ENCODE data around the gene PSPC1. TPM values are rescaled to one million over a fixed set of nuclear protein-coding genes. Genes with fewer than 3 reads are reported as not detected.
"Not testable (repeated sequence)": the region's sequence is repeated elsewhere in the genome, so short reads cannot be mapped to it uniquely, and the experiment has no call there.

The PSPC1 gene
- total RNA-seq, 4 donors from 2014 or later = 61.0 to 108 (median 82.0) TPM

DNA sequence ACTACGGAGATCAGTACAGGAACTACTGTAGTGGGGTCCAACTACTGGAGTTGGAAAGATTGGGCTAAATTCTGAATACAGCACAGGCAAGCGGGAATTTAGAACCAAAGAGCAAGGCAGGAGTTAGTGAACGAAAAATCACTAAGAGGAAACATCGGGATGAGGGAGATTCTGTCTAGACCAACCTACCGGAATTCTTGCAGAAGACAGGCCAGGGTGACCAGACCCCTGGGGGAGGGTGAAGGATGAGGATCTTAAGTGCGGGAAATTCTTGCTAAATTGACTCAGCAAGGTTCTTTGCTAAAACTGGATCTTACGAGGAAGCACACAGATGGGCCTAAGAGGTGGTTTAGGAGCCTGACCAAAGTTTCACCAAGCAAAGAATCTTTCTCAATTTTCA, 13.2 kb upstream of the PSPC1 start:
- Histone ChIP-seq H3K27ac (no peak overlapping the region), H3K27me3 (no peaks in the 10 kb centered on the region), H3K4me3 (no peak overlapping the region), H3K36me3 (peaks cover 0 to 17% (median 0%) of the 10 kb centered on the region in 3 donors), H3K9me3 (no peaks in the 10 kb centered on the region), H3K4me1 (no peaks in the 10 kb centered on the region)
- 94 to 95% methylated on average over 7 of the region's 7 CpGs for WGBS, 2 donors
- TF ChIP-seq EP300 (IDR thresholded peaks at IDR 0.05) (no peak), POLR2A (IDR thresholded peaks at IDR 0.05) (no peak), CTCF (IDR thresholded peaks at IDR 0.05) (no peak)
- no peak for DNase-seq (ENCODE audit: low spot score in 2 of 2)

- WGBS, 2 donors = 78 to 84% methylated on average over 4 of the region's 4 CpGs
- DNase-seq (ENCODE audit: low spot score in 2 of 2) = no peak
- H3K27ac ChIP-seq = no peak overlapping the region
Measured at GRCh38 chr13:19794631-19795030, 11.9 kb upstream of the PSPC1 start.

GRCh38 chr13:19791953-19792537, 9.3 kb upstream of the PSPC1 start:
- no peaks in the 10 kb centered on the region for H3K9me3 ChIP-seq
- peaks cover 0 to 4% (median 0%) of the 10 kb centered on the region in 3 donors for H3K36me3 ChIP-seq
- H3K27me3 ChIP-seq = no peaks in the 10 kb centered on the region
- 90 to 96% methylated on average over 7 of the region's 7 CpGs for WGBS, 2 donors
- no peak for TF ChIP-seq CTCF (IDR thresholded peaks at IDR 0.05)
- no peak for TF ChIP-seq POLR2A (IDR thresholded peaks at IDR 0.05)
- TF ChIP-seq EP300 (IDR thresholded peaks at IDR 0.05) = no peak
- no peak overlapping the region for H3K4me3 ChIP-seq
- H3K4me1 ChIP-seq = no peaks in the 10 kb centered on the region
- DNase-seq (ENCODE audit: low spot score in 2 of 2) = no peak
- H3K27ac ChIP-seq = no peak overlapping the region

More at GRCh38 chr13:19794631-19795030, 11.9 kb upstream of the PSPC1 start:
- Histone ChIP-seq H3K4me3 (no peak overlapping the region), H3K9me3 (no peaks in the 10 kb centered on the region), H3K27me3 (no peaks in the 10 kb centered on the region), H3K4me1 (no peaks in the 10 kb centered on the region), H3K36me3 (peaks cover 0 to 13% (median 0%) of the 10 kb centered on the region in 3 donors)
- TF ChIP-seq CTCF (IDR thresholded peaks at IDR 0.05) (no peak), EP300 (IDR thresholded peaks at IDR 0.05) (no peak), POLR2A (IDR thresholded peaks at IDR 0.05) (no peak)

GRCh38 chr13:19782049-19782726, 557 bp downstream of the PSPC1 start:
- H3K9me3 ChIP-seq = no peaks in the 10 kb centered on the region
- H3K27ac ChIP-seq = peak overlapping the region; percentile 68 to 98 (median 95)
- DNase-seq (ENCODE audit: low spot score in 2 of 2) = peak; percentile 19 to 36
- peaks cover 0 to 7% (median 0%) of the 10 kb centered on the region in 3 donors for H3K36me3 ChIP-seq
- no peak for TF ChIP-seq CTCF (IDR thresholded peaks at IDR 0.05)
- TF ChIP-seq POLR2A (IDR thresholded peaks at IDR 0.05) = no peak
- no peak for TF ChIP-seq EP300 (IDR thresholded peaks at IDR 0.05)
- 1 to 2% methylated on average over 10 to 32 of the region's 77 CpGs for WGBS, 2 donors
- H3K4me3 ChIP-seq = peak overlapping the region; percentile 60 to 94 (median 88)
- H3K27me3 ChIP-seq = no peaks in the 10 kb centered on the region
- peaks cover 0 to 10% (median 3%) of the 10 kb centered on the region in 4 donors for H3K4me1 ChIP-seq

- H3K36me3 ChIP-seq = peaks cover 0 to 7% (median 0%) of the 10 kb centered on the region in 3 donors
- peak overlapping the region in 3 of 4 donors; percentile 94 to 98 (median 96) for H3K27ac ChIP-seq
- peak overlapping the region; percentile 60 to 94 (median 88) for H3K4me3 ChIP-seq
- H3K4me1 ChIP-seq = peaks cover 0 to 10% (median 3%) of the 10 kb centered on the region in 4 donors
- no peak for DNase-seq (ENCODE audit: low spot score in 2 of 2)
- WGBS, 2 donors = 13 to 16% methylated on average over 9 of the region's 9 CpGs
- TF ChIP-seq CTCF (IDR thresholded peaks at IDR 0.05) = no peak
- TF ChIP-seq POLR2A (IDR thresholded peaks at IDR 0.05) = no peak
- TF ChIP-seq EP300 (IDR thresholded peaks at IDR 0.05) = no peak
- no peaks in the 10 kb centered on the region for H3K9me3 ChIP-seq
- H3K27me3 ChIP-seq = no peaks in the 10 kb centered on the region
Measured at GRCh38 chr13:19781526-19781925, 1.2 kb downstream of the PSPC1 start.

DNA sequence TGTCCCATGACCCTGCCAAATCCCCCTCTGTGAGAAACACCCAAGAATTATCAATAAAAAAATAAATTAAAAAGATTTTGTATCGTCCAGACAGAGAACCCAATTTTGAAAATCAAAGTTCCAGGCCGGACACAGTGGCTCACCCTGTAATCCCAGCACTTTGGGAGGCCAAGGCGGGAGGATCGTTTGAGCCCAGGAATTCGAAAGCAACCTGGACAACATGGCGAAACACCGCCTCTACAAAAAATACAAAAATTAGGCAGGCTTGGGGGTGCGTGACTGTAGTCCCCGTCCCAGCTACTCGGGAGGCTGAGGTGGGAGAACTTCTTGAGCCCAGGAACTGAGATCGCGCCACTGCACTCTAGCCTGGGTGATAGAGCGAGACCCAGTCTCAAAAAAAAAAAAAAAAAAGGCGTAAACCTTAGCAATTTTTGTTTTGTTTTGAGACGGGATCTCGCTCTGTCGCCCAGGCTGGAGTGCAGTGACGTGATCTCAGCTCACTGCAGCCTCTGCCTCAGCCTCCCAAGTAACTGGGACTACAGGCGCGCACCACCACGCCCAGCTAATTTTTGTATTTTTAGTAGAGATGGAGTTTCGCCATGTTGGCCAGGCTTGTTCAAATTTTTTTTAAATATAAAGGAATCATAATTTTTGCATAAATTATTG, 1.9 kb downstream of the PSPC1 start:
- 88 to 92% methylated on average over 22 of the region's 22 CpGs for WGBS, 2 donors
- H3K4me3 ChIP-seq = peak overlapping the region; percentile 60 to 94 (median 88)
- peaks cover 0 to 10% (median 5%) of the 10 kb centered on the region in 4 donors for H3K4me1 ChIP-seq
- not testable (repeated sequence) for H3K27me3 ChIP-seq; DNase-seq (ENCODE audit: low spot score in 2 of 2); H3K9me3 ChIP-seq; H3K36me3 ChIP-seq
- peak overlapping the region in 1 of 4 donors; percentile 94 for H3K27ac ChIP-seq

Measured in tibial nerve (tissue), 4 donors.